CD4-positive, alpha-beta T cell treated with Interleukin-15 for 4 hours (primary cell): ENCODE data around the gene CPTP.

ENCODE experiments used
- DNase-seq: peaks from one replicate; pipeline ENCODE4 v3.0.0-alpha.2; 2020; ENCODE audit warnings: low spot score

Gene CPTP

DNA sequence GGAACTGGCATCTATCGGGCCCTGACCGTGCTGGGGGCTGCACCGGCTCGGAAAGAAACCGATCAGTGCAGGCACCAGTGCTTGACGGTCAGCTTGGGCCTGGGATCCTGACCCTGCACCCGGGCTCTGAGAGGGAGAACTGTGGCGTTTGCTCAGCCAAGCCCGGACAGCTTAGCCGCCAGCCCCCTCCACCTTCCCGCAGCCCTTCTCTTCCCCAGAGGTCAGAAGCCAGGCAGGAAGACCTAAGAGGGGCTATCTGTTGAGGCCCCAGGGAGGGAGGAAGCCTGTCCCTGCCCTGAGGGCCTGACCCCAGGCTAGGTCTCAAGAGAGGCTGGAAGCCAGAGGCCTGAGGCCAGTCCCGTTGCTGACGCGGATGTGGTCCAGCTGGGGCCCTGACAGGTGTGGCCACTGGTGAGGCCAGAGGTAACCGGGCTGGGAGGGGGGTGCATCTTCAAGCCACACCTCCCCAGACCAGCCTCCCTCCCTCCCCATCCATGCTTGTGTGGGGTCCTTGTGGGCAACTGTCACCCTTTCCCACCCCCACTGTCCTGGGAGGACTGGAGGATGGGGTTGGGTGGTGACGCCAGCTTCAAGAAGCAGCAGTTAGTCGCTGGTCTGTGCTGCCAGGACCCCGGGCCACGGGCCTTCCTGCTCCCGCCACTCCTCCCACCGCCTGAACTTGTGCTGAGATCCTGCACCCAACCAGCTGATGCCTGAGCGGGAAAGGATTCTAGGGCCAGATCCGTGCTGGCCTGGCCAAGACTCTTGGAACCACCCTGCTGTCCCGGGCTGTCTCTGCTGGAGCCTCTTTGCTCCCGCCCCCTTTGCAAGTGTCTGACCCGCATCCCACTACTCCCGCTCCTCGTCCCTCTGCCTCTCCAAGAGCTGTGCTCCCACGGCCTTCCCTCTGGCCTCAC, 27.2 kb downstream of the CPTP start:
- no peak for DNase-seq

DNA sequence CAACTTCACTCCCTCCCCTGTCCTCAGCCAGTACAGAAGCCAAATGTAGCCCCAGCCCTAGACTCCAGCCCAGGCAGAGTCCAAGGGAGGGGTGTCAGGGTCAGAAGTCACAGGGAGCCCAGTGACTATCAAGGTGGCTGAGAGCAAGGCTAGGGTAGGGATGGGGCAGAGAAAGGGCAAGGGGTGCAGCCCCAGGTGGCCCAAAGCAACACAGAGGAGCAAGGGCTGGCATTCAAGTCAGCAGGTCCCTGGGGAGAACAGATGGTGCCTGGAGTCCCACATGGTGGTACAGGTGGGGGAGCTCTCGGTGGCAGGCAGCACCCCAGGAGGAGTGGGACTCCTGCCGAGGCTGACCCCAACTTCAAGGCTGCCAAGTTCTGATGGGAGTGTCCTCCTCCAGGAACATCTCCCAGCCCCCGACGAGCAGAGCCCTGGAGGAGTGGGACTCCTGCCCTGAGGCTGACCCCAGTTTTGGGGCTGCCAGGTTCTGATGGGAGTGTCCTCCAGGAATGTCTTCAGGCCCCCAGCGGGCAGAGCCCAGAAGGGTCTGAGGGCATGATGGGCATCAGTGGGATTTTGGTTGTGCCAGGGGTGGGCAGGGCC, 28.3 kb downstream of the CPTP start:
- no peak for DNase-seq

DNA sequence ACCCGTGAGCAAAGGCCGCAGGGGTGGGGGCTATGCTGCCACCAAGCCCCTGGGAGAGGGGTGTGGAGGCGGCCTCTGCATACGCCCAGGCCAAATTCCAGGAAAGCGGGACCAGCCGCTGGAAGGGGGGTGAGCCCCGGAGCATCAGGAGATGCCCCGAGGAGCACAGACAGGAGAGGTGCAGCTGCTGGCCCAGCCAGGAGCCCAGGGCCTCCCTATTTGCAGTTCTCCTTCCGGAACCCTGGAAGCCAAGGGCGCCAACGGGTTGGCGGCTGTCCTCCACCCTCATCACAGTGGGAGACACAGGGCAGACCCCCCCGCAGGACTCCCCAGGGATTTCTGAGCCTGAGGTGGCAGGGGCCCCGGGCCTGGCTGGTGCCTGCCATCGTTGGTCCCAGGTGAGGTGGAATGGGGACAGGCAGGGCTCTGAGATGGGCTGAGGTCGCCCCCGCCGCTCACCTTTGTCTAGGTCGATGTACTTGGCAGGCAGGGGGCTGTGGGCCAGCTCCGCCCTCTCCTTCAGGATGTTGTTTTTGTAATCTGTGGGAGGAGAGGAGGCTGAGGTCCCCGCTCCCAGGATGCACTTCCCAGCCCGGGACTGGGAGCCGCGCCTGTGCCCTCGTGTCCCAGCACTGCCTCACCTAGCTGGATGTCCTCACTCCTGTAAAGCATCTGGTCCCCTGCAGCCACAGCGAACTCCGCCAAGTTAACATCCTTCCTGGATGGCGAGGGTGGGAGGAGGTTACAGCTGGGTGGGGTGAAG, 29.0 kb downstream of the CPTP start:
- DNase-seq: no peak

DNA sequence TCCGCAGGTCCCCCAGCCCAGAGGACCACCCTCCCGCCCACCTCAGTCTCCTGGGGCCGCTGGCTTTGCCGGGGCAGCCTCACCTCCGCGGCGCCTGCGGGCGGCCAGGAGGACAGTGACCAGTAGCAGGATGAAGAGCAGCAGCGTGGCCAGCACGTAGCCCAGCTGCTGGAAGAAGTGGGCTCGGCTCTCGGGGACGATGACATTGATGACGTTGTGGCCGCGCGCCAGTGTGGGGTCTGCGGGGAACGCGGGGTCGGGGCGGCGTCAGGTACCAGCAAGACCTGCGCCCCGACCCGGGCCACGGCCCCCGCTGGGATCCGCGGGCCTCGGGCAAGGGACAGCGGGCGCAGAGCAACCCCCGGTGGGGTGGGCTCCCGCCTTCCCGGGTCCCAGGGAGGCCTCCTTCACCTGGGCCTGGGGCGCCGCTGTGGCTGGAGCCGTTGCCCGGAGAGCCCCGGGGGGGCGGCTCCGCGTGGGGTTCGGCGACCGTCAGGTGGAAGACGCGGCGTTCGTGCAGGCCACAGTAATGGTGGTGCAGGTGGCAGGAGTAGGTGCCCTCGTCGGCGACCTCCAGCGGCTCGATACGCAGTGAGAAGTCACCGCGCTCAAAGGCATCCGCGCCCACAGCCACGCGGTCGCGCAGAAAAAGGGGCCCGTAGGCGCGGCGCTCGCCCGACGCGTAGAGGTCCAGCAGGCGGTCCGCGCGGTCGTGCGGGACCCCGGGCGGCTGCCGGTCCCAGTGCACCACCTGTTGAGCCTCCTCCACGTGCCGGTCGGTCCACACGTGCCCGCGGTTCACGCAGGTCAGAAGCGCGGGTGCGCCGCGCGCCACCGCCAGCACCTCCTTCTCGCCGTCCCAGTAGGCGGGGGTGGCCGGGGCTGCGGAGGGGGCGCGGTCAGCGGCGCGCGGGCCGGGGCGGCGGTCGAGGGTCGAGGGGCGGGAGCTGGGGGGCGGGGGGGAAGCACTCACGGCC, 30.0 kb downstream of the CPTP start:
- DNase-seq: no peak

DNA sequence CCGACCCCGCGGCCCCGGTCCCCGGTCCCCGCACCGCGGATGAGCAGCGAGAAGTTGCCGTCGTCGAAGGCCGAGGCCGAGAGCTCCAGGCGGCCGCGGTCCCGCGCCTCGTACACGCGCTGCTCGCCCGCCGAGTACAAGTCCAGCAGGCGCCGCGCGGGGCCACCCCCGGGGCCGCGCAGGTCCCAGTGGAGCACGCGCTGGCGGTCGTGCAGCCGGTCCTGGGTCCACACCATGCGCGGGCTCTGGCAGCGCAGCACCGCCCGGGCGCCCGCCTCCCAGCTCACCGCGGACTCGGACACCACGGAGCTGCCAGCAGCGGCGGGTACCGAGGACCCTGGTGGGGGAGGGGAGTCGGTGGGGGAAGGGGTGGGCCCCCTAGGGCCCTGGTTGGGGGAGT, 30.8 kb downstream of the CPTP start:
- DNase-seq: no peak

DNA sequence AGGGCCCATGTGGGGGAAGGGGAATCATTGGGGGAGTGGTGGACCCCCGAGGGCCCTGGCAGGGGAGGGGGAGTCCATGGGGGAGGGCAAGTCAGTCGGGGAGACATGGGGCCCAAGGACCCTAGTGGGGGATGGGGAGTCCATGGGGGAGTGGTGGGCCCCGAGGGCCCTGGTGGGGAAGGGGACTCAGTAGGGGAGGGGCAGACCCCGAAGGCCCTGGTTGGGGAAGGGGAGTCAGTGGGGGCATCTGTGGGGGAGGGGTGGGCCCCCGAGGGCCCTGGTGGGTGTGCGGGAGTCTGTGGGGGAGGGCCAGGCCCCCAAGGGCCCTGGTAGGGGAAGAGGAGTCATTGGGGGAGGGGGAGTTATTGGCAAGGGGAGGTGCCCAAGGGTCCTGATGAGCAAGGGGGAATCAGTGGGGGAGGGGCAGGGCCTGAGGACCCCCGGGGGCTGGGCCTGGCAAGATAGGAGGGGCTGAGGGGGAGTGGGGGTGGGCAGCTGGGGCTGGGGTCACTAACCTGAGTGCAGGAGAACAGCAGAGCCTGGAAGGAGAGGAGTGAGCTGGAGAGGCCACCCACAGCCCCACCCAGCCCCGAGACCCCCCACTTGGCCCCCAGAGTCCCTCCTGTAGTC, 31.7 kb downstream of the CPTP start:
- no peak for DNase-seq

DNA sequence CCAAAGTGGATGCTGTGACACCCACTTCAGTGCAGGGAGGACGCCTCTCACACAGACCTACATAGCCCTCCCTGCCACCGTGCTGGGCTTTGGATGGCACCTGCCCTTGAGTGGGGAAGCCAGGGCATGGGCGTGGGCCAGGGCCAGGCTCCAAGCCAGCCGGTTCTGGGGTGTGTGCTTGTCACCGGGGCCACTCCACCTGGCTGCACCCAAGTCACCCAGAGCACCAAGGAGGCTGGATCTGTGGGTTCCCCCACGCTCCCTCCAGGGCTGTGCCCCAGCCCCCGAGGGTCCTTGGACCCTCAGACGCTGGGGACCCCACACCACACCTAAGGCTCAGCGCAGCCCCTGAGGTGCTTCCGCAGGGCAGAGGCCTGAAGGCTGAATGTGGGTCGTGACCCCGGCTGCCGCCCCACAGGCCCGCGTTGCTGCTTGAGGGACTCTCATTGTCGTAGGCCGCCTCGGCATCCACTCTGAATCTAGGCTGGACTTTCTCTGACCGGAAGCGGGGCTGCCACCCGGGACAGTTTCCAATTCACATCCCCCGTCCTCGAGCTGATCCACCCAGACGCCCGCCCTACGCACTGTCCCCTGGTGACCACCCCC, 32.3 kb downstream of the CPTP start:
- DNase-seq: no peak

DNA sequence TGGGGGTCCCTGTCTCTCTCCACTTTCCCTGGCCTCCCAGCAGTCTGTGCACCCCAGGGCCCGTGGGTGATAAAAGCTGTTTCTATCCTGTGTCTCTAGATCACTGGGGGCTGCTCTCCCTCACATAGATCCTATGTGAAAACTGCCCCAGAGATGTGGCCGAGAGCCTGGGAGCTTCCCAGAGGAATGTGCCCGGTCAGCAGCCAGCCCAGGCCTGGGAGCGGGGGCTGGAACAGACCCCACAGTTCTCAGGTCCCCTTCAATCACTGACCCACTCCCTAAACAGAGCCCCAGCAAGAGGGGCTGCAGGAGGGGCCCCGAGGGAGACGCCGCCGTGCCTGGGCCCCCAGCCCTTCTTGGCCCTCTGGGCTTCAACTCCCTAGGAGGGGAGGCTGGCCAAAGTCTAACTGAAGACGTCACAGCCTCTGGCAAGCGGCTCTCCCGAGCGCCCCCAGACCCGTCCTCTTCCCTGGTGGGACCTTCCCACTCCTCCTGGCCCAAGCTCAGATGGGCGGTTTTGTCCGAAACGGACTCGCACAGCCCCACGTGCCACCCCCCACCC, 33.4 kb downstream of the CPTP start:
- DNase-seq: no peak

DNA sequence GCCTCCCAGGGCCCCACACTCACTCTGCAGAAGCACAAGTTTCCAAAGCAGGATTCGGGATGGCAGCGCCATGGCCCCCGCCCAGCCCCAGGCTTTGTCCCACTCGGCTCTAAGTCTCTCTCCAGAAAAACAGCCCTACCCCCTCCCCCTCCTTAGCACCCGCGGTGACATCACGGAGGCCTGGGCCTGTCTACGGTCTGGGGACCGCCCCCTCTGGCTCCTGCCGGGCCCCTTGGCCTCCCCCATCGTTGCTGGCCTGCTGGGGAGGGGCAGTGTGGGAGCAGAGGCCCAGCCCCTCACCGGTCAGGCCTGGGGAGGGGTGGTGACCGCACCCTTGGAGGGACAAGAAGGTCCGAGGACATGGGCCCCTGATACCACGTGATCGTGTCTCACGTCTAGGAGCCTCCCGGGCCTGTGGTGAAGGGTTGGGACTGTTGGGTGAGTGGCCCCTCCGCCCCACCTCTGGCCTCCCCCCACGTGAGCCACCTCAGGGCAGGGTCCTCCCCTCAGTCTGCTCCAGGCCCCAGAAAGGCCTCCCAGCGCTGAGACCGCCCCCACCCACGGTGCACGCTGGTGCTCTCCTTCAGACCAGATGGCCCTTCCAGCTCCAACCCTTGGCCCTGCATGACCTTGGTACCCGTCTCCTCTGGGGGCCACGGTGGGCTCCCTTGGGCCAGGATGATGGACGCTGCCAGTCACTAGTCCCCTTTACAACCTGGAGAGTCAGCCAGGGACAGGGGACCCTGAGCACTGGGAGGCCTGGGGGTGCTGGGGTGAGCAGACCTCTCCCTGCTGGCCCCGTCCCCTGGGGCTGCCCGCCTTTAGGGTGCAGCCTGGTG, 34.0 kb downstream of the CPTP start, which contains the start of gene MXRA8:
Gene MXRA8, minus strand, starts transcription at position 123 of the 839 bp plus-strand sequence. Its CDS starts 51 bp downstream, at position 72.
- no peak for DNase-seq

DNA sequence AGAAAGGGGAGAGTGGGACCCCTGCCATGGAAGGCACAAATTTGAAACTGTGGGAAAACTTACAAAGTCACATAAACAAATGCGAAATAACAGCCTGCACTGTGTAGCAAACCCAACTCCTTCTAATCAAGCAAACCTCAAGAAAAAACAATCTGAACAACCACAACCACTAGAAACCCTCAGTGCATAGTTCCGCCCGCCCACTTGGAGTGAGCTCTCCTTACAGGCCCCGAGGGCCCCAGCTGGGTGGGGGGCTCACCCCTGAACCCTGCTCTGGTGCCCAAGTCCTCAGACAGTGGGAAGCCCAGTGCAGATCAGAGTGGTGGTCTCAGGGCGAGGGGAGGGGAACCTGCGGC, 34.7 kb downstream of the CPTP start:
- no peak for DNase-seq

DNA sequence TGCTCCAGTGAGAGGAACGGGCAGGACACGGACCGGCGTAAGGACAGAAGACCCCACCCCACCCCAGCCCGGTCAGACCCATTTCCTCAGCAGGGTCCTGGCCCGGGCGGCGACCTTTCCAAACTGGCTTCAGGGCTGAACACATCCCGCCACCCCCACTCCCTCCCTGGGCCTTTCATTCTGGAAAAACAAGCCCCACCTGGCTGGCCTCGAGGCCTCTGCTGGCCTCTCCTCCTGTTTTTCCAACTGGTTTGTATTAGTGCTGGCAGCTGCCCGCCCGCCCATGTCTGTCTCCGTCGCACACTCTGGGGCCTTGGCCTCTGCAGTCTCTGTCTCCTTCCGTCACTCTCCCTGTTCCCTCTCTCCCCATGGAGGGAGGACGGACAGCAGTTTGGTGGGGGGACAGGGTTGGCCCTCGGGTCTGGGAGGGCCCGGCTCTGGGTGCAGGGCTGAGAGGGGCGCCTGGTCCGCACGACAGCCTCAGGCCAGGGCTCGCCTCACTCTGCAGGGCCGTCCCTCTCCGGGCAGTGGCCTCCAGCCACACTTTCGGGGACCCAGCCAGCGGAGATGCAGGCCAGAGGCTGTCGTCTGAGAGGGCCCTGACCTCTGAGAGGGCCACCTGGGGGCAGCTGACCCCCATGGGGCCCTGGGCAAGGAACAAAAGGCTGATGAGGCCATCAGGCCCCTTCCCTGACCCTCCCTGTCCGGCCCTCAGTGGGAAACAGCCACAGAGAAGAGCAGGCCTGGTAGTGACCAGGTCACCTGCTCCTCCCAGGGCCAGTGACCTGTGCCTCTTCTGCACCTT, 35.3 kb downstream of the CPTP start:
- DNase-seq: no peak

DNA sequence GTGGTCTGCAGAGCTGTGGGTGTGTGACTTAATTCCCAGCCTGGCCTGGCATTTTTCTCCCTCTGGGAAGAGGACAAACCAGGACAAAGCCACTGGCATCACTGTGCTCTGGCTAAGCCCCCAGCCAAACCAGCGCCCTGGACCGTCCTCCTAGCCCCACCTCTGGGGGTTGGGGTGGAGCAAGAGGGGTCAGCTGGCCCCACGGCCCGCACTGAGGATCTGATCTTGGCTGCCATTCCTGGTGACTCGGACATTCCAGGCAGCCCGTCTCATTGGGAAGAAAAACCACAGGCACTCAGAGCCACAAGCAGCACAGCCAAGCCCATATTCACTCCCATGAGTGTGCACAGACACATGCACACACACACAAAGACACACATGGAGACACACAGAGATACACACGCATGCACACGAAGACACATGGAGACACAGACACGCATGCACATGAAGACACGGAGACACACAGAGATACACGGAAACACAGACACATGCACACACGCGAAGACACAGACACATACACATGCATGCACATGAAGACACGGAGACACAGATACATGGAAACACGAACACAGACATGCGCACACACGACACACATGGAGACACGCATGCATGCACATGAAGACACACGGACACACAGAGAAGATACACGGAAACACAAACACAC, 36.0 kb downstream of the CPTP start:
- DNase-seq: no peak

DNA sequence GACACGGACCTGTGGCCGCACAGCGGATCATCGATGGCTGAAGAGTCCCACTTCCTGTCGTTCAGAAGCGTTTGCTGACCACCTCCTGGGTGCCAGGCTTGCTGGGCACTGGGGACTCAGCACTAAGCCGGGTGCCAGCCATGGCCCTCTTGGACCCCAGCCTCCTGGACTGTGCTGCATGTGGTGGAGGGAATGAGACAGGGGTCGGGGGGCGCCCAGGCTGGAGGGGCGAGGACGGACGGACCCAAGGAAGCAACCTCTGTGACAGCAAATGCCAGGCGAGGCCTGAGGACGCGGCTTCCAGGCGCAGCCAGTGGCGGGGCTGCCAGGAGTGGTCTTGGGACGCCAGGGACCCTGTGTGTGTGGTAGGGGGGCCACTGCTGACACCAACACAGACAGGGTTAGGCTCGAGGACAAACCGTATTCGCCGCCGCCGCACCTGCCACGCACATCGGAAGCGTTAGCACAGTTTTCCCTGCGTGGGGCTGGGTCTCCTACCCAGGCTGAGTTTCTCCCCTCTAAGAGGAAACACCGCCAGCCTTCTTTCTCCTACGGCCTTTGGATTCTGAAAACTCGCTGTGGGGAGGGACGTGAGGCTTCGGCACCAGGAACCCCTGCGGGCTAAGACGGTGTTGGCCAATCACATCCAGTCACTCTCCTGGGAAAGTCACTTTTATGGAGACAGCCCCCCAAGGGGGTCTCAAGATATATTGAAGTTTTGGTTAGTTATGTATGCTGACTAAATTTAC, 36.8 kb downstream of the CPTP start:
- no peak for DNase-seq

DNA sequence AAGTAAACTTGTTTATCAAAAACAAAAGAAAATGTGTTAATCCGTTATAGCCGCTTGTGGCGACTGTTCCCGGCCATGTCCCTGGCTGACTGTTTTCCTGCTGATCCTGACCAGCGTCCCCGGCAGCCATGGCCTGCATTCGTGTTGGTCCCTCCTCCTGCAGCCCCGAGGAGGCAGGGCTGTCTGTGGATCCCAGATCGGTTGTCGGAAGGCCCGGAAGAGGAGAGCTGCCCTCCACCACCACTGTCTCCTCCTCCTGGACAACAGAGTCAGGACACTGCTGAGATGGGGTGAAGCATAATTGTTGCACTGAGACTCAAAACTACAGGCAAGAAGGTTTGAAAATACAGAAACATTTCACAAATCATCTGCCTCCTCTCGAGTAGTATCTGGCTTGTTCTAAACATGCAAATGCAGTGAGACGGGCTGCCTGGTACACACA, 37.4 kb downstream of the CPTP start:
- no peak for DNase-seq

DNA sequence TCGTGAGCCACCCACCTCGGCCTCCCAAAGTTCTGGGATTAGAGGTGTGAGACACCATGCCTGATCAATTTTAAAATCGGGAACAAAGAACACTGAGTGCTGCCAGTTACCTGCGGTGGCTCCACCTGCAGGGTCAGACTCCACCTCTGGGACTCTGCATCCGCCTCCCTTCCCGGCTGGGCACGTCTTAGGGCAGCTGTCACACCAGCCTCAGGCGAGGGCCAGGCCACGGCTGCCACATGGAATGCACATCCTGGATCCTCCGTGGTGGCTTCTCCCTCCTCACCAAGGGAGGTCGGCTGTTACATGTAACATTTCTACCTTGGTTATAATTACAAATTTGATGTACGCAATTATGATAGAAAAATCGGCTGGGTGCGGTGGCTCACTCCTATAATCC, 39.7 kb downstream of the CPTP start:
- DNase-seq: no peak

DNA sequence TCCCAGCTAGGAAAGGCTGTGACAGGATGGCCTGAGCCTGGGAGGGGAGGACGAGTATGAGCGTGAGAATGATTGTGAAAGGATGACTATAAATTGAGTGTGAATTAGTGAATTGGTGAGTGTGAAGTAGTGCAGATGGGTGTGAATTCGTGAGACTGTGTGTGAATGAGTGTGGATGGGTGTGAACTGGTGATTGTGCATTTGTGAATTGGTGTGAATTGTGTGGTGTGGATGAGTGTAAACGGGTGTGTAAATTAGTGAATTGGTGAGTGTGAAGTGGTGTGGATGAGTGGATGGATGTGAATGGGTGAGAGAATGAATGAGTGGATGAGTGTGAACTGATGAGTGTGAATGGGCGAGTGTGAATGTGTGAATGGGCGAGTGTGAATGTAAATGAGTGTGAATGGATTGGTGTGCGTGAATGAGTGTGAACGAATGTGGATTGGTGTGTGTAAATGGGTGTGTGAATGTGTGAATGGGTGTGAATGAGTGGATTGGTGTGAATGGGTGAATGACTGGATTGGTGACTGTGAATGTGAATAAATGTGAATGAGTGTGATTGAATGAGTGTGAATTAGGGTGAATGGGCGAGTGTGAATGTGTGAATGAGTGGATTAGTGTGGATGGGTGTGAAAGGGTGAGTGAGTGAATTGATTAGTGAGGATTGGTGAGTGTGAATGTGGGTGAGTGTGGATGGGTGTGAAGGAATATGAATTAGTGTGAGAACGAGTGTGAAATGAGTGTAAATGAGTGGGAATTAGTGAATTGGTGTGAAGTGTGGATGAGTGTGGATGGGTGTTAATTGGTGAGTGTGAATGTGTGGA, 41.5 kb downstream of the CPTP start:
- no peak for DNase-seq
